ENCODE data around the gene FRMPD2.

FRMPD2 gene

DNA sequence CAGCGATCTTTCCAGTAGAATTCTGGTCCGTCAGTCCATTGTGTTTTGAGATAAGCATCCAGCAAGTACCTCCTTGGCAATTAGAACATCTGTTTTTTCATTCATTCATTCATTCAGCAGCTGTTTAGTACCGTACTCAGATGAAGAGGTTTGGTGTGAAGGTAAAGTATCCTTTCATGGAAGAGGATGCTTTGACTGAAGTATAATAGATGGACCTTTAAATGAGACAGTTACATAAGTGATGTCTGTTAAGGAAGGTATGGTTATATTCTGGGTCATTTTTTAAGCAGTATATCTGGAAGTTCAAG, 33.2 kb upstream of the FRMPD2 start:
- Histone ChIP-seq H3K27me3 (ENCODE audit: insufficient read depth, low read length, poor library complexity, severe bottlenecking) (no peaks in the 10 kb centered on the region), H3K9me3 (ENCODE audit: insufficient read depth, low read depth, low read length) (no peaks in the 10 kb centered on the region), H3F3A (ENCODE audit: low read depth) (no peaks in the 10 kb centered on the region), H3K9me2 (replicated peaks; ENCODE audit: low read depth, low read length) (no peaks in the 10 kb centered on the region), H3K4me2 (ENCODE audit: low read depth, low read length, poor library complexity, severe bottlenecking) (peak overlapping the region; percentile 86), H3K79me2 (ENCODE audit: insufficient read depth, low read length) (peaks cover 59% of the 10 kb centered on the region), H4K20me1 (ENCODE audit: insufficient read depth, low read length, poor library complexity, severe bottlenecking) (peaks cover 56% of the 10 kb centered on the region), H2AFZ (ENCODE audit: low read length) (no peak overlapping the region), H3K4me3 (ENCODE audit: low read length, poor library complexity, severe bottlenecking) (peak overlapping the region; percentile 94), H3K9ac (ENCODE audit: low read depth, low read length, poor library complexity, severe bottlenecking) (peak overlapping the region; percentile 84), H3K4me1 (ENCODE audit: insufficient read depth, low read length, poor library complexity, severe bottlenecking) (peaks cover 51% of the 10 kb centered on the region), H3K36me3 (ENCODE audit: insufficient read depth, low read length) (no peaks in the 10 kb centered on the region)
- TF ChIP-seq EZH2phosphoT487 (IDR thresholded peaks at IDR 0.05; ENCODE audit: borderline replicate concordance), result no peak
- TF ChIP-seq, protein P1, sequence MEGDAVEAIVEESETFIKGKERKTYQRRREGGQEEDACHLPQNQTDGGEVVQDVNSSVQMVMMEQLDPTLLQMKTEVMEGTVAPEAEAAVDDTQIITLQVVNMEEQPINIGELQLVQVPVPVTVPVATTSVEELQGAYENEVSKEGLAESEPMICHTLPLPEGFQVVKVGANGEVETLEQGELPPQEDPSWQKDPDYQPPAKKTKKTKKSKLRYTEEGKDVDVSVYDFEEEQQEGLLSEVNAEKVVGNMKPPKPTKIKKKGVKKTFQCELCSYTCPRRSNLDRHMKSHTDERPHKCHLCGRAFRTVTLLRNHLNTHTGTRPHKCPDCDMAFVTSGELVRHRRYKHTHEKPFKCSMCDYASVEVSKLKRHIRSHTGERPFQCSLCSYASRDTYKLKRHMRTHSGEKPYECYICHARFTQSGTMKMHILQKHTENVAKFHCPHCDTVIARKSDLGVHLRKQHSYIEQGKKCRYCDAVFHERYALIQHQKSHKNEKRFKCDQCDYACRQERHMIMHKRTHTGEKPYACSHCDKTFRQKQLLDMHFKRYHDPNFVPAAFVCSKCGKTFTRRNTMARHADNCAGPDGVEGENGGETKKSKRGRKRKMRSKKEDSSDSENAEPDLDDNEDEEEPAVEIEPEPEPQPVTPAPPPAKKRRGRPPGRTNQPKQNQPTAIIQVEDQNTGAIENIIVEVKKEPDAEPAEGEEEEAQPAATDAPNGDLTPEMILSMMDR (conservative IDR thresholded peaks at IDR 0.05; ENCODE audit: low read length), result no peak

DNA sequence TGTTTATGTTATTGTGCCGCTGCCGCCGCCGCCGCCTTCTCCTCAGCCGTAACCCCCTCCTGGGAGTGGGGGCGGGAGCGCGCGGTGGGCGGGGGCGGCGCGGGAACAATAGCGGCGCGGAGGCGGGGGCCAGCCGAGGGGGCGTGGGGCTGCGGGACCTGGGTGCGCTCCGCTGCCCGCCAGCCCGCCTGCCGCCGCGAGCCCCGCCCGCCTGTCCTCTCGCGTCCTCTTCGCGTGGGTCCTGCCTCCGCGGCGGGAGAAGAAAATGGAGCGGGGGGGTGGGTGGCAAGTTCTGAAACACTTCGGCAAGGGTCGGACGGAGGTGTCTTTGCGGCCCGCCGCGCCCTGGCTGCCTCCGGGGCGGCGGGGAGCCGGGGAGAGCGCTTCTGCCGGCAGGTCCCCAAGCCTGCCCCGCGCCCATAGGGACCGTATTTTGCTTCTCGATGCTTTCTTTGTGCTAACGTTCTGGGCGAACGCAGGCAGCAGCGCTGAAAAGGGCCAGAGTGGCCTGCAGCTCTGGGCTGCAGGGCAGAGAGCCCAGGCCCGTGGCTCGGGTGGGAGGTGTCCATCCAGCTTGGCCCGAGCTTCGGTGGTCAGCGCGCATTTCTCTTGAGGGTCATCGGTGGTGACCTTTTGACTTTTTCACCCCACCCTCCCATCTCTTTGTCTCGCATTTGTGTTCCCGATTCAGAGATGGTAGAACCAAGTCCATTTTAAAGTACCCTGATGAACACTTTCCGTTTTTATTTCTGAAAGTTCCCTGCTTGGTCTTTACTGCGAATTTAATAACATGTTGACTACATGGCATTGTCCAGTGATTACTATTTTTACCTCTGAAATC, 32.6 kb upstream of the FRMPD2 start:
- Histone ChIP-seq H3K9me3 (ENCODE audit: insufficient read depth, low read depth, low read length) (no peaks in the 10 kb centered on the region), H3K27me3 (ENCODE audit: insufficient read depth, low read length, poor library complexity, severe bottlenecking) (no peaks in the 10 kb centered on the region), H2AFZ (ENCODE audit: low read length) (peak overlapping the region; percentile 75), H3K4me3 (ENCODE audit: low read length, poor library complexity, severe bottlenecking) (peak overlapping the region; percentile 94), H3K9me2 (replicated peaks; ENCODE audit: low read depth, low read length) (no peaks in the 10 kb centered on the region), H3K79me2 (ENCODE audit: insufficient read depth, low read length) (peaks cover 53% of the 10 kb centered on the region), H3K9ac (ENCODE audit: low read depth, low read length, poor library complexity, severe bottlenecking) (peak overlapping the region; percentile 84), H4K20me1 (ENCODE audit: insufficient read depth, low read length, poor library complexity, severe bottlenecking) (peaks cover 51% of the 10 kb centered on the region), H3F3A (ENCODE audit: low read depth) (no peaks in the 10 kb centered on the region), H3K36me3 (ENCODE audit: insufficient read depth, low read length) (no peaks in the 10 kb centered on the region), H3K4me2 (ENCODE audit: low read depth, low read length, poor library complexity, severe bottlenecking) (peak overlapping the region; percentile 86), H3K4me1 (ENCODE audit: insufficient read depth, low read length, poor library complexity, severe bottlenecking) (peaks cover 45% of the 10 kb centered on the region)
- no peak for TF ChIP-seq EZH2phosphoT487 (IDR thresholded peaks at IDR 0.05; ENCODE audit: borderline replicate concordance)
- TF ChIP-seq, protein P1 (conservative IDR thresholded peaks at IDR 0.05; ENCODE audit: low read length), result no peak

DNA sequence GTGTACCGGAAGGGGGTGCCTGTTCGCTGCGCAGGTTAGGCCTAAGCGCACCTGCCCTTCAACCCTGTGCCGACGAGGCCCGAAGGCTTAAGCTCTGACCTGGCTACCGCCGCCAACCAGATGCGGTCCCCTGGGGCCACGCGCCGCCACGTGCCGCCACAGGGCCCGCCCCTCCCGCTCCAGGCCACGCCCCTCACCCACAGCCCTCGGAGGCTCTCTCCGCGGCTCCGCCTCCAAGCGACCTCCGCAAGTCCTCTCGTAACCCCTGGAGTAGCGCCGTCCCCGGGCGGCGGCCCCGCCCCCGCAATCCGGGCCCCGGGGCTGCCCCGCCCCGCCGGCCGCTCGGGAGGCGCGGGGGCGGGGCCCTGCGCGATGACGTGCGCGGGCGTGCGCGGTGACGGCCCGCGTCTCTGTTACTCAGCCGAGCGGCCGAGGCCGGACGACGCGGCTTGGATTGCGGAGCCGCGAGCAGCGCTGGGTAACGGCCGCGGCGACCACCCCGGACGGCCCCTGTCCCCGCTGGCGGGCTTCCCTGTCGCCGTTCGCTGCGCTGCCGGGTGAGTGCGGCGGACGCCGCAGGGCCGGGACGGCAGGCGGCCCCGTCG, 31.9 kb upstream of the FRMPD2 start, which contains the start of gene MAPK8:
MAPK8 (plus strand) TSS at position 413 of the 605 bp plus-strand sequence. CDS start 94,984 bp downstream, outside the sequence.
- Histone ChIP-seq H2AFZ (ENCODE audit: low read length) (peak within 1 kb of the TSS; percentile 75), H3K9ac (ENCODE audit: low read depth, low read length, poor library complexity, severe bottlenecking) (peak within 1 kb of the TSS; percentile 84), H3K4me2 (ENCODE audit: low read depth, low read length, poor library complexity, severe bottlenecking) (peak within 1 kb of the TSS; percentile 86), H3K27me3 (ENCODE audit: insufficient read depth, low read length, poor library complexity, severe bottlenecking) (no peaks in the 10 kb centered on the region), H3K4me3 (ENCODE audit: low read length, poor library complexity, severe bottlenecking) (peak within 1 kb of the TSS; percentile 94), H3F3A (ENCODE audit: low read depth) (no peaks in the 10 kb centered on the region), H3K9me2 (replicated peaks; ENCODE audit: low read depth, low read length) (no peaks in the 10 kb centered on the region), H3K79me2 (ENCODE audit: insufficient read depth, low read length) (peaks cover 46% of the 10 kb centered on the region), H4K20me1 (ENCODE audit: insufficient read depth, low read length, poor library complexity, severe bottlenecking) (peaks cover 43% of the 10 kb centered on the region), H3K9me3 (ENCODE audit: insufficient read depth, low read depth, low read length) (no peaks in the 10 kb centered on the region), H3K4me1 (ENCODE audit: insufficient read depth, low read length, poor library complexity, severe bottlenecking) (peaks cover 38% of the 10 kb centered on the region), H3K36me3 (ENCODE audit: insufficient read depth, low read length) (no peaks in the 10 kb centered on the region)
- TF ChIP-seq, protein P1 (conservative IDR thresholded peaks at IDR 0.05; ENCODE audit: low read length), result no peak
- TF ChIP-seq EZH2phosphoT487 (IDR thresholded peaks at IDR 0.05; ENCODE audit: borderline replicate concordance), result no peak

Data from Loucy (cell line).